Activated CD4-positive, alpha-beta T cell treated with anti-CD3 and anti-CD28 coated beads, Interleukin-2, amount 50 U/mL, for 16 hours (primary cell): Measurements from ENCODE around the gene PIWIL4.
"Not testable (repeated sequence)": the region's sequence is repeated elsewhere in the genome, so short reads cannot be mapped to it uniquely, and the experiment has no call there.

ENCODE experiments used
- DNase-seq: peaks from one replicate; pipeline ENCODE4 v3.0.0-alpha.2; 2020

PIWIL4 gene

DNA sequence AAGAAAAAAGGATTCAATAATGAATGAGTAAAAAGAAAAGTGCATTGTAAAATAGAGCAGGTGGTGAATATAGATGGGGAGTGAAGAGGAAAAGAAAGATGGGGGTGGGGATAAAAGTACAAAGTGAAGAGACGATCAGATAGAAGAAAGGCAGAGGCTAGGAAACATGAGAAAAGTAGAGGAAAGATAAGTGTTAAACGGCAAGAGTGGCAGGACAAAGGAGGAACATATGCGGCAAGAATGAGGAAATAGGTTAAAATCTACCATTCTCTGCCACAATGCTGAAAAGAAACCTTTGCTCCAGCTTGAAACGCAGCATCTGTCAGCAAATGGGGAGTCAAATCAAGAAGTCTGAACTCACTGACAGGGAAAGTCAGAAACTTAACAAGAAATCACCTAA is 16.7 kb upstream of the PIWIL4 start:
- DNase-seq, result no peak

DNA sequence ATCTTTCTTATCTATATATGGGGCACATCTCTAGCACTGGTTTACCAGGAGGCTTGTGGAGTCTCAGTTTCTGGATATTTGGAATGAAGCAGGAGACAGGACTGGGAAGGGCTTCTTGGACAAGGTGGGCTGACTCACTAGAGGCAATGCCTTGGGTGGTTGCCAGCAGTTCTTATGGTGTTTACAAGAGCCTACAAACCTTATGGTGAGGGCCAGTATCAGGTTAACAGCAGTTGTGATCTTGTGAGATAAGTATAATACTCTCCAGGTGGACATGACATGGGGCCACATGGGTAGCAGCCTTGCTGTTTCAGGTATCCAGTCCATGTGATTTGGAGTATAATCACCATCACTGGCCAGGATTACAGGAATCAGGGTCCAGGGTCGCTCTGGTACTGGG is 13.2 kb upstream of the PIWIL4 start:
- DNase-seq, result no peak

DNA sequence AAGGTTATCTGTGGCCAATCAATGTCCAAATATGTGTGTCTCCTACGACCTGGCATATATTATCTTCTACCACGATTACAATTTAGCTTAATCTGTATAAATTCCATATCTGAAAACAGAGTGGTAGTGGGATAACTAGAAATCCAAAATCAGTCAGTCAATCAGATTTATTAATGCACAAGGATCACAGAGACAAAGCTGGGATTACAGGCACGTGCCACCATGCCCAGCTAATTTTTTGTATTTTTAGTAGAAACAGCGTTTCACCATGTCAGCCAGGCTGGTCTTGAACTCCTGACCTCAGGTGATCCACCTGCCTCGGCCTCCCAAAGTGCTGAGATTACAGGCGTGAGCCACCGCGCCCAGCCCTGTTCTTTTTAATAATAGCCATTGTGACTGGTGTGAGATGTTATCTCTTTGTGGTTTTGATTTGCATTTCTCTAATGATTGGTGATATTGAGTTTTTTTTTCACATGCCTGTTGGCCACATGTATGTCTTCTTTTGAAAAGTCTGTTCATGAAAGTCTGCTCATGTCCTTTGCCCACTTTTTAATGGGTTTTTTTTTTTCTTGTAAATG is 11.3 kb upstream of the PIWIL4 start:
- DNase-seq, result not testable (repeated sequence)

DNA sequence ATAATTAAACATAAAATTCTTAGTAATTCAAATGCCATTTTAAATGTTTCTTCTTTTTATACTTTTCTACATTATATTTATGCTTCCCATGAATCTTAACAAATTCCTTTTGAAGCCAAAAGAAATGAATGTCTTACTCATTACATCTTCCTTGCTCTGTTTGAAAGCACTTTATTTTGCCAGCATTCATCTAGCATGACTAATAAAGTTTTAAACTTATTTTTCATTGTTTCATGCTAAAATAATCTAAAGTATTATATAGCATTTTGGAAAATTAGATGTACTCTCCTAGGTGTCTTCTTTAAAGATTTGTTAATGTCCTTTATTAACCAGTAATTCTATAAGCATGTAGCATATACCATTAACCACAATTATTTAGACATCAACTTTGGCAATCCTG is 9.7 kb upstream of the PIWIL4 start:
- no peak for DNase-seq

DNA sequence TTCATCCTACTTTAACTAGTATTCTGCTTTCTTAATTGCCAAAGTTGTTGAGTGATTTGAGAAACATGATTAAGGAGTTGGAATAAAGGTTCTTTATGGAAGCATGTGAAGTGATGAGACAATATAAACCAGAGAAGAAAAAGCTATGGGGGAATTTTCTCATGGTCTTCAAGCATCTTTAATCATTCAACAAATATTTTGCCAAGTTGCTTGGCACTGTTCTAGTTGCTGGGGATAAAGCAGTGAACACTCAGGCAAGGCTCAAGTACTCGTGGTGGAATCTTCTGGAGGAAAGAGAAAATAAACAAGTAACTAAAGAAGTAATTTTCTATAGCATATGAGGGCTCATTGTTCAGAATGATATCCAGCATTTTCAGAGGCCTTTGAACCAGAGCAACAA is 9.2 kb upstream of the PIWIL4 start:
- no peak for DNase-seq

DNA sequence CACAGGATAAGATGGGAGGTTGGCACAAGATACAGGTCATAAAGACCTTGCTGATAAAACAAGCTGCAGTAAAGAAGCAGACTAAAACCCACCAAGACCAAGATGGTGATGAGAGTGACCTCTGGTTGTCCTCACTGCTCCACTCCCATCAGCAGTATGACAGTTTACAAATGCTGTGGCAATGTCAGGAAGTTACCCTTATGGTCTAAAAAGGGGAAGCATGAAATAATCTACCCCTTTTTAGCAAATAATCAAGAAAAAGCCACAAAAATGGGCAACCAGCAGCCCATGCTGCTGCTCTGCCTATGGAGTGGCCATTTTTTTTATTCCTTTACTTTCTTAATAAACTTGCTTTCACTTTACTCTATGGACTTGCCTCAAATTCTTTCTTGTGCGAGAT is 8.7 kb upstream of the PIWIL4 start:
- no peak for DNase-seq

DNA sequence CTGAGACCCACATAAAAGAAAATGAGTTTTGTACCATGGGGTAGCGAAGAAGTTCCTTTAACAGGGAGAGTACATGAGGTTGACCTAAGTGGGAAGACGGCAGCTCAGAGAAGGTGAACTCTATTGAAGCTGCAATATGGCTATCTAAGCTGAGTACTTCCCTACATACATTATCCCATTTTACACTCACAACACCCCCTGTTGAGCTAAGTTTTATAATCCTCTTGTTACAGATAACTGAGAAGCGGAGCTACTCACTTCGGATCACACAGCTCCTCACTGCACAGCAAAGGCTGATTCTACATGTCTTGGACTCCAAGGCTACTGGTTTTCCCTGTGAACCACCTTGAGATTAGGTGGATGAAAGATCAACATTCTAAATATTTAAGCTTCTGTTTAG is 8.2 kb upstream of the PIWIL4 start:
- no peak for DNase-seq

DNA sequence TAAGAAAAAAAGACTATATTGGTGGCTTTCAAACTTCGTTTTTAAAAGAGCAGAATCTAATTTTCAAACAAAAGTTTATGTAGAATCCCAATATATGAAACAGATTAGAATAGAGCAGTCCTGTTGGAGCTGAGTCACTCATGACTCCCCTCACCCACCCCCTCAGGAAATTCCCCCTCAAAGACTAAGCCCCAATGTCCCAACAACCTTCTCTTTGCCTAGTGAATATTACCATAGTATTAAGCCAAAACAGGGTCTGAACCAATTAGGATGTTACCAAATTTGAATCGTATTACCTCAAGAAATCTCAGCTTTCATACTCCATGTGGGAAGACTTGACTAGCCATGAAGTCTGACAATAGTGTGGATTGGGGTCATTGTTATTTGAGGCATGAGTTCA is 7.8 kb upstream of the PIWIL4 start:
- DNase-seq, result no peak

DNA sequence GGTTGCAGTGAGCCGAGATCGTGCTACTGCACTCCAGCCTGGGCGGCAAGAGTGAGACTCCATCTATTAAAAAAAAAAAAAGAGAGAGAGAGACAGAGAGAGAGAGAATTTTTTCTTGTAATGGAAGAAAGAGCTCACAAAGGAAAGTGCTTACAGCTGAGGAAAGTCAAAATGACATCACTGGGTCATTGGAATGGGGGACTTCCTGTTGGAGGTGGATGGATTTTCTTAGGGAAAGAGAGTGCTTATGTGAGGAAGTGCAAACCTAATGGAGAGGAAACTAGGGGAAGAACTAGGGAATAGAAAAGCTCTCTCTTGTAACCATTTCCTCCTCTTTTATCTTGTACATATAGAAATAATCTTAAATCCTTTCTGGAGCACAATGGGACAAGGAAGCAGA is 6.3 kb upstream of the PIWIL4 start:
- no peak for DNase-seq

DNA sequence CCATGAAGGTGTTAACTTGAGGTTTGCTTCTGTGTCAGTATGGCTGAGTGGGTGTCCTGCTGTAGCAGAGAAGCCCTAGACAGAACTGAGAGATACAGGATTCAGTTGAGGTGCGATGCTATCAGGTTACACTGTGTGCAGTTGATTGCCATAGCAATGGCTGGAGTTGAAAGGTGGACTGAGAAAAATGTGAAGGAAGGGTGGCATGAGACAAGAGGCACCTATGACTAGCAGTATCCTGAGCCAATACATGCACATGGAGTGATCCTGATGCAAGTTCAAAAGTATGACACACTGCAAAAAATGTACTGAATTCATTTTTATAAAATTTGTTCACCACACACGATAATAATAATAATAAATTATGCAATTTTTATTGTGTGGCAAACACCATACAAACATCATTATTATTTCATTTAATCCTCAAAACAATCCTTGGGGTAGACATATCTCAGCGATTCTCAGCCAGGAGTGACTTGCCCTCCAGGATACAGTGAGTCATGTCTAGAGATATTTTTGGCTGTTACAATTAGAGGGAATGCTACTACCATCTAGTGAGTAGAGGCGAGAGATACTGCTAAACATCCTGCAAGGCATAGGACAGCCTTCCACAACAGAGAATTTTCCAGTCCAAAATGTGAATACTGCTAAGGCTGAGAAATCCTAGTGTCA is 3.9 kb upstream of the PIWIL4 start:
- DNase-seq, result no peak

DNA sequence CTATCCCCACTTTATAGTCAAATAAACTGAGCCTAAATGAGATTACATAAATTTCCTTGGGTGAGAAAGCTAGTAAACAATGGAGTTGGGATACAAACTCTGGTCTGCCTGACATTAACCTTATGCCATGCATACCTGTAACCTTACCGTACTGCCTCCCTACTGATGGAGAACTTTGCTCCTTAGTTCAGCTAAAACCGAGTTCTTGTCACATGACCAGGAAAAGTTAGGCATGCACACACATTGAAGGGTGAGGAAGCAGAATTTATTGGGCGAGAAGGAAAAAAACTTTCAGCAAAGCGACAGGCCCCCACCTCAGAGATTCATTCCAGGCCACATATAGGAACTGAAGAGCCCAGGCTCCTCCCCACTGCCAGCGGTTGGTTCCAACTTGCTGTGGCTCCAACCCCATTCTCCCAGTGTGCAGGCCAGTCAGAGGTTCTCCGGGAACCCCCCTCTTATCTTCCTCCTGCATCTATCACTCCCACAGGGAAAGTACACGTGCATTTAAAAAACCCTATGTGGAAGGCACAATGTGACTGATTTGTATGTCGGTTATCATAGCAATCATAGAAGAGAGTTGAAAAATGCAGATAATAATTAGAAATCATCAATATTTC is 3.2 kb upstream of the PIWIL4 start:
- DNase-seq, result no peak

DNA sequence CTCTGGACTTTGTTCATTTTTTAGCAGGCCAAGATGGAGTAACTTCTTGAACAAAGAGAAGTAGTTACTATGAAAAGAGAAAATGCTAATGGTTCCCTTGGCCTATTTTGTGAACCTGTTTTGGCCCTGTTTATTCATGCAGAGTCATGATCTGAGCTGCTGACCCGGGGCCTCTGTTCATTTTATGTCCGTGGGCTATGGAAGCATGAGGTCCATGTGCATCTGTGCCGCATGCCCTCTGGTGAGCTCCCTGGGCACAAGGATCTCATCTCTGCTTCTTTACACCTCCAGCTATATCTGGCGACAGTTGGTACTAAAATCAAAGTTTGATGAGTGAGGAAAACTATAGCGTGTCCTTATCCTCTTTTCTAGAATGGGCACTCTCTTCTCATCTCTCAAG is 1.0 kb downstream of the PIWIL4 start:
- DNase-seq, result no peak

DNA sequence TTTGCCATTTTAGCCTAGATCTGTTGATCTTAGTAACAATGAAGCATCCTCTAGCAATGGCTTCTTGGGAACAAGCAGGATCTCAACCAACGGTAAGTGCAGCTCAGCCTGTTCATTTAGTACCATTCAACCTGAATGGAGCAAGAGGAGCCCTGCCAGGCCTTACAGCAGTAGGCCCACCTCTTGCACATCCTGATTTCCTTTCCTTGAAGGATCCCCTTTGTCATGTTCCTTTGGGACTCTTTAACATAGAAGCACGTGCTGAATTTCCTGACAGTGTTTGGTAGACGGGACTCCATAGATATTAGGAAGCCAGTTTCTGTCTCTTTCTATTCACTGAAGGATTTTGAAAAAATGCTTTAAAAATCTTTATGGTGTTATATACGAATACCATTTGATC is 1.5 kb downstream of the PIWIL4 start:
- DNase-seq, result no peak

DNA sequence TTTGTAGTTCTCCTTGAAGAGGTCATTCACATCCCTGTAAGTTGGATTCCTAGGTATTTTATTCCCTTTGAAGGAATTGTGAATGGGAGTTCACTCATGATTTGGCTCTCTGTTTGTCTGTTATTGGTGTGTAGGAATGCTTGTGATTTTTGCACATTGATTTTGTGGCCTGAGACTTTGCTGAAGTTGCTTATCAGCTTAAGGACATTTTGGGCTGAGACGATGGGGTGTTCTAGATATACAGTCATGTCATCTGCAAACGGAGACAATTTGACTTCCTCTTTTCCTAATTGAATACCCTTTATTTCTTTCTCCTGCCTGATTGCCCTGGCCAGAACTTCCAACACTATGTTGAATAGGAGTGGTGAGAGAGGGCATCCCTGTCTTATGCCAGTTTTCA is 5.8 kb downstream of the PIWIL4 start:
- not testable (repeated sequence) for DNase-seq

DNA sequence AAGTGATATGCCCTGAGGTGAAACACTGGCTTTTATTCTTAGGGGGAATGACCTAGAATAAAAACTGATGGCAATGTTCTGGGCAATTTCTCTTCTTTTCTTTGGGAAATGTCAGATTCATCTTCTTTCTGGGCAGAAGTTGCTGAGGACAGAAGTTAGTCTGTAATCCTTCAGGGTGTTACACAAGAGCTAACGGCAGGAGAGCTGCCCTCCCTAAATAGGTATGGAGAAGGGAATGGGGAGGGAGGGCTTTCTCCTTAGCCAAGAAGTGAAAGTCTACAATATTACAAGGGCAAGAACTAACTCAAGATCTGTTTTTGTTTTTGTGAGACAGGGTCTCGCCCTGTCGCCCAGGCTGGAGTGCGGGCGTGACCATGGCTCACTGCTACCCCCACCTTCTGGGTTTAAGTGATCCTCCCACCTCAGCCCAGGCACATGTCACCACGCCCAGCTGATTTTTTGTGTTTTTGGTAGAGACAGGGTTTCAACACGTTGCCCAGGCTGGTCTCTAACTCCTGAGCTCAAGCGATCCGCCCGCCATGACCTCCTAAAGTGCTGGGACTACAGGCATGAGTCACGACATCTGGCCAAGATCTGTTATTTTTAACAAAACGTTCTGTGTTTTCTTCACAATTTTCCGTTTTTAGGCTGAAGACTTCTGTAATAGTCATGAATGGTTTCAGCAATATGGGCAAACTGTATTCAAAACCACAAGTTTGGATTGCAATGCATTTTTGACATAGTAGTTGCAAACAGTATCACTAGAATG is 7.2 kb downstream of the PIWIL4 start:
- no peak for DNase-seq

DNA sequence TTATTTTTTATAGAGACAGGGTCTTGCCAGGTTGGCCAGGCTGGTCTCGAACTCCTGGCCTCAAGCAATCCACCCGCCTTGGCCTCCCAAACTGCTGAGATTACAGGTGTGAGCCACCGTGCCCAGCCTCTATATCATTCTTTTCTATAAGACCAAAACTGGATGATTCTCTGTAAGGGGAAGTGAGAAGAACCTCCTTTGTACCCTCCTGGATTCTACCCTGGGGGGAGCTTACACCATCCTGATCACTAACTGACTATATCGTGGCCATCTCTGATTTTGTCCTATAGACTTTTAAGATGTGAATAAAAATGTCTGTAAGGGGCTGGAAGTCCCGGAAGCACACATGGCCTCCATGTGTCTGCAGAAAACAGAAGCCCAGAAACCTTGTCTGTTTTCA is 9.1 kb downstream of the PIWIL4 start:
- DNase-seq, result no peak

DNA sequence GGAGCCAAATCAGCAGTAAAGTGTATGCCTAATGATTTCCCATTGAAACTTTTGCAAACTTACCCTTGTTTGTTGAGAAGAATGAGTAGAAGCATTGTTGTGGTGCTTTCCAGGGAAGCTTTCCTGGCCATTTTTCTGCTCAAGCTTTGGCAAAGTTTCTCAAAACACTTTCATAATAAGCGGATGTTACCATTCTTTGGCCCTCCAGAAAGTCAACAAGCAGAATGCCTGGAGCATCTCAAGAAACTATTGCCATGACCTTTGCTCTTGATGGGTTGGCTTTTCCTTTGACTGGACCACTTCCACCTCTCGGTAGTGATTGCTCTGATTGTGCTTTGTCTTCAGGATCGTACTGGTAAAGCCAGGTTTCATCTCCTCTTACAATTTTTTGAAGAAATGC is 10.7 kb downstream of the PIWIL4 start:
- no peak for DNase-seq

DNA sequence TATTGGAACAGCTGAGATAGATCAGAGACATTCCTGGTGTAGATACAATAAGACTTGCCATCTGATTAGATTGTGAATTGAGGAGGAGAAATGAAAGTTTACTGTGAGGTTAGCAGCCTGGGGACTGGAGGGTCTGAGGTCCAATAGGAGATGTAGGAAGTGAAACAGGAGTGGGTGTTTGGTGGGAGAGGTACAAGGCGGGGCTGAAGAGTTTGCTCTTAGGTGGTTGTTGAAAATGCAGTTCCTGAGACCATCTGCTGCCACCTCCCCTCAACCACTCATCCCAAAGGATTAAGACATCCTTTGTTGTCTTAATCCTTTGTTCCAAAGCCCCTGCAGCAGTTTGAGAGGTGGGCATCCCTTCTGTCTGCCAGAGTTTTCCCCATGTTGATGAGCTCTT is 14.8 kb downstream of the PIWIL4 start:
- no peak for DNase-seq

DNA sequence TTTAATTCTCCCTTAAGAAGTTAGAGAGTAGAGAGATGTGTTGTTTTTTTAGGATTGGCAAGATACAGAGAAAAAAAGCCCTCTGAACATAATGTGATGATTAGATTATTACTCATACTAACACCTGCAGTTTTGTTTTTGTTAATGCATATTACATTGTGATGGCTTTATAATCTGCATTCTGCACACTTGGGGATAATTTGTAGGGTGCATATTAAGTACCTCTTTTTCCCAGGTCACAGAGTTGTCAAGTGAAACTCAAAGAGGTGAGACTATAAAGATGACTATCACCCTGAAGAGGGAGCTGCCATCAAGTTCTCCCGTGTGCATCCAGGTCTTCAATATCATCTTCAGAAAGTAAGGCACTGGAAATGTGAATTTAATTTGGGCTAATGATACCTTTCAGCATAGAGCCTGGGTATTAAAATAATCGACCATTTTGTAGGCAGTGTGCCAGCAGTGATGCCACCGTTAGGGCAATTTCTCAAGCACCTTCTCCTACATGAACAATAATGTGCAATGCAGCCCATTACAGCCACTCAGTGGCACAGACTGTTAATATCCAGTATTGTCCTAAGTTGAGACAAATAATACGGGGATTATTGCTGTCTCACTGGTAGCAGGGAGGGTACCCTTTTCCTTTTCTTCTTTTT is 16.2 kb downstream of the PIWIL4 start:
- DNase-seq, result no peak

DNA sequence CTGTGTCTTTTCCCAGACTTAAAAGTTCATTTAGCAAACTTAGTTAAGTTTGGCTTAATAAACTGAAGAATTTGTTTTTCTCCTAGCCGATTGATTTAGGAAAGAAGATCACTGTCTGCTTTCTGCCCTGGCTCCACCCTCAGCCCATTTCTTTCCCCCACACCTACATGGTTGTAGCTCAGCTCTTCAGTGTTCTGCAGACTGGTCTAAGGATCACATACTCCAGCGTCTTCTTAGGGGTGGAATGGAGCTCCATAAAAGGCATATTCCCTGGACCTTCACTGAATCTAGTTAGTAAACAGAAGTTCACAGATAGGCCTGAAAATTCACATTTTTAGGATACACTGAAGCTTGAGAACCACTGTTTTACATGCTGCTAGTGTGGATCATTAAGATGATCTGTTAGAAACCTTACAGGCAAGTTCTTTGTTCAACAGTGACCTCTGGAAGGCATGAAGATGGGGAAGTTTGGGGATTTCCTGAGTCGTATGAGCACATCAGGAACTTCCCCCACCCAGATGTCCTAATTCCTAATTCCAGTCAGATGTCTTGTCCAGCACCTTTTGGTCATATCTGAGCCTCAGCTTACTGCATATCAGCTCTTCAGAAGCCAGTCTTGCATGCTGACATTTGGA is 16.8 kb downstream of the PIWIL4 start:
- no peak for DNase-seq

DNA sequence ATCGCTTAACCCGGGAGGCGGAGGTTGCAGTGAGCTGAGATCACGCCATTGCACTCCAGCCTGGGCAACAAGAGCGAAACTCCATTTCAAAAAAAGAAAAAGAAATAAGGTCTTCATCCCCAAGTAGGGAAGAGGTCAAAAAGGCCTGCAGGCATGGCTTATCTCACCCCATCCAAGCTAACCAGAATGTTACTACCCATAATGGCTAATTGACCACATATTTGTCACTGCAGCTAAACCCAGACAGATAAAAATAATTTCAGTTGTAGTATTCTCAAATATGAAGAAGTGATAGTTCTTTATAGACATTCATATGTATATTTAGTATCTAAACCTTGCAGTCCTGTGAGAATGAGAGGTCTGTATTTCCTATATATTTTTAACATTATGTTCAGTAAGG is 17.8 kb downstream of the PIWIL4 start:
- DNase-seq, result no peak

DNA sequence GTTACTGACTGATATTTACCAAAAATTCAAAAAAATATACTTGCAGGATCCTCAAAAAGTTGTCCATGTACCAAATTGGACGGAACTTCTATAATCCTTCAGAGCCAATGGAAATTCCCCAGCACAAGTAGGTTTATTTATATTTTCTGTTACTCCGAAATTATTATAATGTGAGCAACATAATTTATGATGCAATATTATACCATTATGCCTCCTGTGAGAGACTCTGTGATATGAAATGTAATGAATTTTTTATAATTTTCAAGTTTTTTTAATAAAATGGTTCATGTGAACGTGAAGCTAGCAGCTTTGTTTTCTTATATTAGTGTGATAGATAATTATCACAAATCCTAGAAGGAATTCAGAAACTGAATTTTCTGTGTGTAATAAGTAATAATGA is 18.2 kb downstream of the PIWIL4 start:
- DNase-seq, result no peak

DNA sequence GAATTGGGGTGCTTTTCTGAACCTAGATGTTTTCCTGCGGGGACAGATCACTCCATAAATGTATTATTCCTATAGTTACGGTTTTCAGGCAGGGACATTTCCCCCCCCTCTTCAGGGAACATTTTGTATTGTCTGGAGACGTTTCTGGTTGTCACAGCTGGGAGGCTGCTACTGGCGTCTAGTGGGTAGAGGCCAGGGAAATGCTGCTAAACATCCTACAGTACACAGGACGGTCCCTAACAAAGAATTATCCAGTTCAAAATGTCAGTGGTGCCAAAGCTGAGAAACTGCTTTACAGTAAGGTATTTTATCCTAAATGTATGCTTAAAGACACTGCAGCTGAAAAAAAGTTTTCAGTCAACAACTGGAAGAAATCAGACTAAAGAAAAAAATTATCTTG is 19.4 kb downstream of the PIWIL4 start:
- no peak for DNase-seq
